D721Med (cell line): ENCODE measurements around the gene SLC6A9.

Source experiments
- DNase-seq: peaks from one replicate; pipeline ENCODE4 v3.0.0; 2011; ENCODE audit warnings: low spot score; ENCODE audit not compliant: insufficient read length
- FAIRE-seq: peaks from 2 replicates; lab custom pipeline; 2011; peaks lifted over from hg19 to GRCh38; lab: Jason Lieb, UNC
- TF ChIP-seq, protein P1 (sequence below): IDR thresholded peaks from 2 replicates; pipeline ENCODE4 v1.5.1; 2012; ENCODE audit warnings: mild to moderate bottlenecking, control low read depth; ENCODE audit not compliant: insufficient read depth; ENCODE audit errors: missing control alignments

The SLC6A9 gene

DNA sequence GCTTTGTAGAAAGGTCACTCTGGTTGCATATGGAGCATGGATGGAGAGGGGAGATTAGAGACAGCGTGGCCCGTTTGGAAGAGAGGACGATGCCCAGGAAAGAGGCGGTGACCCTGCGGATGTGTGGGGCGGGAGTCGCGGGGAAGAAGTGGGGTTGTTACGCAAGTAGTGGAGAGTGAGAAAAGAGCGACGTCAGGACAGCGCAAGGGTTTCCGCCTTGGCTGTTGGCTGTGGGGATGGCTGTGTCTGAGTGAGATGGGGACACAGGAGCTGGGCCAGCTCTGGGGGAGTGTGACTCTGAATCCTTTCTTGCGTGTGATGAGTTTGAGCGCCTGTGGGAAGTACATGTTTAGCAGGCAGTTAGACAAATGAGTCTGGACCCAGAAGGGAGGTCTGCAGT, 48.5 kb downstream of the SLC6A9 start:
- no peak for DNase-seq
- TF ChIP-seq, protein P1, sequence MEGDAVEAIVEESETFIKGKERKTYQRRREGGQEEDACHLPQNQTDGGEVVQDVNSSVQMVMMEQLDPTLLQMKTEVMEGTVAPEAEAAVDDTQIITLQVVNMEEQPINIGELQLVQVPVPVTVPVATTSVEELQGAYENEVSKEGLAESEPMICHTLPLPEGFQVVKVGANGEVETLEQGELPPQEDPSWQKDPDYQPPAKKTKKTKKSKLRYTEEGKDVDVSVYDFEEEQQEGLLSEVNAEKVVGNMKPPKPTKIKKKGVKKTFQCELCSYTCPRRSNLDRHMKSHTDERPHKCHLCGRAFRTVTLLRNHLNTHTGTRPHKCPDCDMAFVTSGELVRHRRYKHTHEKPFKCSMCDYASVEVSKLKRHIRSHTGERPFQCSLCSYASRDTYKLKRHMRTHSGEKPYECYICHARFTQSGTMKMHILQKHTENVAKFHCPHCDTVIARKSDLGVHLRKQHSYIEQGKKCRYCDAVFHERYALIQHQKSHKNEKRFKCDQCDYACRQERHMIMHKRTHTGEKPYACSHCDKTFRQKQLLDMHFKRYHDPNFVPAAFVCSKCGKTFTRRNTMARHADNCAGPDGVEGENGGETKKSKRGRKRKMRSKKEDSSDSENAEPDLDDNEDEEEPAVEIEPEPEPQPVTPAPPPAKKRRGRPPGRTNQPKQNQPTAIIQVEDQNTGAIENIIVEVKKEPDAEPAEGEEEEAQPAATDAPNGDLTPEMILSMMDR, result no peak
- FAIRE-seq, result no peak

DNA sequence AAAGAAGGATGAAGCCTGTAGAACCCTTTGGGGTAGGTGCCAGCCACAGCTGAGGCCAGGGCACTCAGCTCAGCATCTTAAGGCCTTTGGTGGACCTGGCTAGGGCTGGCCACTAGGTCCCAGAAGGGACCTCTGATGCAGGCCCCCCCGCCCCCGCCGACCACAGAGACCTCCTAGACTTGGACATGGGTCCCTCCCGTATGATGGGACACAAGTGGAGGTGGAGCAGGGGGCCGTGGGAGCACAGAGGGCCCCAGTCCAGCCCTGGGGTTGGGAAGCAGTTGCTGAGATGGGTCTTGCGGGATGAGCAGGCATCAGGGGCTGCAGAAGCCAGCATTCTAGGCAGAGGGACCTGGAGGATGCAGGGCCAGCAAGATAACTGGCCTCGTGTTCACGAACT, 49.0 kb downstream of the SLC6A9 start:
- FAIRE-seq (no peak), DNase-seq (no peak)
- TF ChIP-seq, protein P1, result no peak

DNA sequence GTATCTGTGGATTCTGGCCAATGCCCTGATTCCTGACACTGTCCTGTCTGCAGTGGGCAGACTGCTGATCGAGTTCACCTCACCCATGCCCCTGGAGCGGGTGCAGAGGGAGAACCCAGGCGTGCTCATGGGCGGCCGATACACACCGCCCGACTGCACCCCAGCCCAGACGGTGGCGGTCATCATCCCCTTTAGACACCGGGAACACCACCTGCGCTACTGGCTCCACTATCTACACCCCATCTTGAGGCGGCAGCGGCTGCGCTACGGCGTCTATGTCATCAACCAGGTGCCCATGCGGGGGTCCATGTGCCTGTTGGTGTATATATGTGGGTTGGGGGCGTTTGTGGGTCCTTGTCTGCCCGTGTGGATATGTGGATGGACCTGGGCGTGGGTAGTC, 49.6 kb downstream of the SLC6A9 start:
- TF ChIP-seq, protein P1, result no peak
- FAIRE-seq, result no peak
- no peak for DNase-seq

DNA sequence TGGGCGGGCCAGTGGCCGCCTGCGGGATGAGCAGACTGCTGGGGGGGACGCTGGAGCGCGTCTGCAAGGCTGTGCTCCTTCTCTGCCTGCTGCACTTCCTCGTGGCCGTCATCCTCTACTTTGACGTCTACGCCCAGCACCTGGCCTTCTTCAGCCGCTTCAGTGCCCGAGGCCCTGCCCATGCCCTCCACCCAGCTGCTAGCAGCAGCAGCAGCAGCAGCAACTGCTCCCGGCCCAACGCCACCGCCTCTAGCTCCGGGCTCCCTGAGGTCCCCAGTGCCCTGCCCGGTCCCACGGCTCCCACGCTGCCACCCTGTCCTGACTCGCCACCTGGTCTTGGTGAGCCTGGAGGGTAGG, 50.1 kb downstream of the SLC6A9 start:
- no peak for FAIRE-seq
- TF ChIP-seq, protein P1, result no peak
- no peak for DNase-seq

DNA sequence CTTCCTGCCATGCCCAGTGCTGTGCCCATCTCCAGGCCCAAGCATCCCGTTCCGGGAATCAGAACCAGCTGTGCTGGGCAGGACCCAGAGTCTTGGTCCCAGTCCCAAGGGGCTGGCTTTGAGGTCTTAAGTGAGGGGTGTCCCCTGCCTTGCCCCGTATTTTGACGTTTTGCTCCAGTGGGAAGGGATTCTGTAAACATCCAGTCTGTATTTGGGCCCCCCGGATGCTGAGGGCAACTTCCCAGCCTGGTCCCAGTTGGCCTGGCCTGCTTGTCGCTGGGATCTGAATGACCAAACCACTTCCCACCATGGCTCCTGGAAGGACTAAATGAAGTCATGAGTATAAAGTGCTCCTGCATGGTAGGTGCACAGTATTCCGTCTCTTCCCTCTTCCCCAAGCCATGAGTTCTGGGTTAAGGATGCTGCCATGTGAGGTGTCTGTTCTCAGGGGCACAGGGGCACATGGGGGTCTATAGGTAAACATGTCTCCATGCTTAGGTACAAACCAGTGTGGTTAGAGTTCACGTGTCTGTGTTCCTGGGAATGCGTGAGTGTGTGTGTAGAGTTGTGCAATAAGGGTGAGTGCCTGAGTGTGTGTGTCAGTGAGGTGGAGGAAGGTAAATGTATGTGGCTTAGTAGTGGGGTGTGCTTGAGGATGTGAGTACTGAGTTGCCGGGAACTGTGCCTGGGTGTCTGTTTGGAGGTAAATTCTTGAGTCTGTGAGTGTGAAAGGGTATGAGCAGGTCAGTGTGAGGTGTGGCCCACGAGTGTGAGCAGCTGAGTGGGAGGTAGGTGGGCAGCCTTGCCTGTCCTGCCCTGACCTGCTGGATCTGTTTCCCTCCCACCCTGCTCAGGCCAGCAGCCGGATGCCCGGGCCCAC, 50.8 kb downstream of the SLC6A9 start:
- FAIRE-seq (no peak), DNase-seq (no peak)
- TF ChIP-seq, protein P1, result no peak

DNA sequence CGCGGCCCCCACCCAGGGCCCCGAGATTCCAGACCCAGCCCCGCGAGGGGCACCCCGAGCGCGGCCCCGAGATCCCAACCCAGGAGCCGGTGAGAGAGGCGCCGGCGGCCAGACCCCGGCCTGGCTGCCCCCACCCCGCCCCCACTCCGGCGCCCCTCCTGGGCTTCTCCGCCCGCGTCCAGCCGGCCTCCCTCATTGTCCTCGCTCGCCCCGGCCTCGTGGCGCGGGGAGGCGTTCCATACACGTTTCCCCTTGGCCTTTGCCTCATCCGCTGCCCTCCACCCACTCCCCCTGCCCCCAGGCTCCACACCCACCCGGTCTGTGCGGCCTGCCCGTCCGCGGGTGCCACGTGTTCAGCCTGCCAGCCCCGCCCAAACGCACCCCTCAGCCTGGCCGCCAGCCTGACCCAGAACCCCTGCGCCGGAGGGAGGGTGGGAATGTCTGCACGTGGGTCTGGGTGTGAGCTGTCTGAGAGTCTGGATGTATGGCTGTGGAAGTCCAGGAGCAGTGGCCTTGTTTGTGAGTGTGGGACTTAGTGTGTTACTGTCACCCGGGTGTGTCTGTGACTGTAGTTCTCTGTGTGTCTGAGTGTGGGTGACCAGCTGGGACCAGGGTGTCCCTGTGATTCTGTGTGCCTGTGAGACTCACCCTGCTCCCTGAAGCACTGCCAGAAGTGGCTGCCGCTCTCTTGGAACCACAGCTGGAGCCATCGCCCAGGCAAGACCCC, 51.6 kb downstream of the SLC6A9 start:
- peak; percentile 48 for DNase-seq
- FAIRE-seq, result no peak
- TF ChIP-seq, protein P1, result no peak

DNA sequence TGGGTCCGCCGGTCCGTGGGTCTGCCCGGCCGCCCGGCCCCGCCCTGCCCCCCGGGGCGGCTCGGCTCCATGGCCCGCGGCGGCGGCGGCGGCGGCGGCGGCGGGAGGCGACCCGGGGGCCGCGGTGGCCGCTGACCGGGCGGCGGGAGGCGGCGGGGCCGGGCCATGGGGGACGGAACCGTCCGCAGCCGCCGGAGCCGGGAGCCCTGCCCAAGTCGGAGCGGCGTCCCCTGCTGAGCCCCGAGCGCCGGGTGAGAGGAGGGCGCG, 52.1 kb downstream of the SLC6A9 start:
- FAIRE-seq (no peak), DNase-seq (no peak)
- TF ChIP-seq, protein P1, result no peak
